Heart right ventricle (tissue), 16 donors: ENCODE results near the gene AGBL4. TPM values are rescaled to one million over a fixed set of nuclear protein-coding genes. Genes with fewer than 3 reads are reported as not detected.
A peak's percentile ranks its signal among the peaks of the same experiment; 100 is the strongest.

Experiments used
- ATAC-seq, 8 donors: fragments of 200-7000 bp; cut with Tn5 transposase; one replicate each; pipeline ENCODE4 v1.9.1; 2020; ENCODE audit warnings: mild to moderate bottlenecking in 8 of 8, moderate library complexity in 8 of 8, moderate number of reproducible peaks in 1 of 8
- DNase-seq, 2 donors: peaks; one replicate each; pipeline ENCODE4 v3.0.0-alpha.2; 2020
- H3K27ac ChIP-seq, 10 donors: fragments of 200-600 bp; sonication (generic) in 2 of 10; one replicate each; pipeline versions ENCODE4 v1.5.0 to v1.8.0; 2020 to 2022; ENCODE audit warnings: mild to moderate bottlenecking in 3 of 10
- H3K27me3 ChIP-seq, 7 donors: fragments of 200-600 bp; one replicate each; pipeline ENCODE4 v1.8.0; 2021 to 2022; ENCODE audit warnings: mild to moderate bottlenecking in 2 of 7
- H3K36me3 ChIP-seq, 9 donors: fragments of 200-600 bp; sonication (generic) in 1 of 9; one replicate each; pipeline versions ENCODE4 v1.5.0 to v1.8.0; 2020 to 2022; ENCODE audit warnings: mild to moderate bottlenecking in 2 of 9
- H3K4me1 ChIP-seq, 9 donors: fragments of 200-600 bp; sonication (generic) in 1 of 9; one replicate each; pipeline versions ENCODE4 v1.5.0 to v1.8.0; 2020 to 2022; ENCODE audit warnings: mild to moderate bottlenecking in 4 of 9
- H3K4me3 ChIP-seq, 10 donors: fragments of 200-600 bp; sonication (generic) in 2 of 10; one replicate each; pipeline versions ENCODE4 v1.5.0 to v1.8.0; 2020 to 2022; ENCODE audit warnings: mild to moderate bottlenecking in 7 of 10, moderate library complexity in 2 of 10
- H3K9me3 ChIP-seq, 11 donors: fragments of 200-600 bp in 10 of 11; sonication (generic) in 2 of 11; one replicate each; pipeline versions ENCODE4 v1.5.0 to v1.8.0; 2013 to 2022; ENCODE audit warnings: mild to moderate bottlenecking in 2 of 11, control low read depth in 1 of 11, moderate library complexity in 1 of 11
- WGBS, 2 donors: extraction: QIAGEN DNeasy Blood & Tissue Kit; methylation state at CpG; one replicate each; pipeline ENCODE4 v1.1.7; 2013; ENCODE audit warnings: inconsistent platforms in 1 of 2; 5-methylcytosine and 5-hydroxymethylcytosine counted together
- intact Hi-C, 10 donors: fragments of 100-400 bp; cut with DNase I; formaldehyde crosslinking; loops; one replicate each; pipeline versions ENCODE4 v1.11.1 to v1.14.2; 2022
- polyA plus RNA-seq, 2 donors: library from polyadenylated mRNA; stranded (reverse); fragments of 200-250 nt; gene quantifications; one replicate each; pipeline ENCODE4 v1.2.3, GENCODE V29; 2013
- total RNA-seq, 10 donors: library from RNA; stranded (reverse); fragmentation: NEBNext Ultra II Directional in 3 of 10; extraction: Animal tissue kit (Norgen Biotek cat#: 25700) in 3 of 10; gene quantifications; one replicate each; pipeline versions ENCODE4 v1.2.1 to v1.2.4, GENCODE V29; 2021 to 2023
- TF ChIP-seq, protein P1 (sequence below), 9 donors: fragments of 200-600 bp; sonication (generic) in 2 of 9; IDR thresholded peaks; one replicate each; pipeline versions ENCODE4 v1.5.0 to v1.8.0; 2021 to 2022; ENCODE audit warnings: antibody characterized with exemption in 9 of 9, mild to moderate bottlenecking in 5 of 9, moderate library complexity in 1 of 9
- donor health status: Arrhythmogenic right ventricular cardiomyopathy.
- donor health status: ischemic (EF 13 %, LVEDD 7.1; RV severe dilation, severe dysfunction).
- donor health status: healthy with polysubstance abuse.
- donor health status: DM: no; HTN: yes; CAD: no.
- donor health status: DM: no; HTN: no; CAD: no.
- donor health status: ischemic (EF 25% LVEDD 6.9; RV normal size, moderate dysfunction).
- donor health status: ischemic (EF 25% LVEDD 5.7; RV mildly dilated, moderate dysfunction).
- donor health status: healthy.
- donor health status: DM: yes; HTN: yes; CAD: no.
- donor health status: Ischemic cardiomyopathy.
- donor health status: ischemic (EF 35%, LVEDD 5.7; RV mildly dilated, moderate dysfunction).
- donor health status: nonischemic (EF 11% LVEDD 7.7; RV severe dilation, severe dysfunction).
- donor health status: DM: yes; HTN: yes; CAD: no.
- donor health status: PGD.
- donor health status: ischemic (EF 29% LVEDD 5.4; RV normal size, mild dysfunction).
- donor health status: nonischemic (EF 23%, LVEDD 6.1; RV moderate dilation, normal function).

The AGBL4 gene
- total and polyA plus RNA-seq, 12 donors: 0.04 to 0.93 (median 0.46) TPM; not detected in 2

DNA sequence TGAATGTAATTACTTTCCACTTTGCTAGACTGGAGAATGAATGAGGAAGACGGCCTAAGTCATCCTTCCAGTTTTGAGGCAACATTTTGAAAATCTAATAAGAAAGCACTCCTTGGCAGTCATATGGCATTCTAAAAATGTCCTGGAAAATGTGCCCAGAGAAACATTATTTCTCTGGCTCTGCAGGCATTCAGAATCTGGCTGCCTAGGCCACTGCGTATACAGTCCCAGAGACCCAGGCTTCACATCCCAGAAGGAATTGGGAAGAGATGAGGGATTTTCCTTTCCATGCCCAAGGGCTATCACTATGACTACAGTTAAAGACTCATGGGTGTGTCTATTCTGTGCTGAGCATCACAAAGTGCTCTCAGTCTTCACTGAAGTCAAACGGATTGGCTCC, 1339.9 kb downstream of the AGBL4 start:
- Histone ChIP-seq H3K36me3 (no peaks in the 10 kb centered on the region), H3K27ac (no peak overlapping the region), H3K4me1 (no peaks in the 10 kb centered on the region), H3K4me3 (no peak overlapping the region), H3K27me3 (peaks cover 0 to 25% (median 0%) of the 10 kb centered on the region in 7 donors), H3K9me3 (no peaks in the 10 kb centered on the region)
- intact Hi-C loops: loop anchor here in 2 of 10 donors (10.0 kb wide), 2 partner anchors 131 to 1661 kb away; no protein-coding TSS in a partner anchor
- 81 to 85% methylated on average over 3 of the region's 3 CpGs for WGBS, 2 donors
- DNase-seq: no peak
- ATAC-seq: no peak
- TF ChIP-seq, protein P1, sequence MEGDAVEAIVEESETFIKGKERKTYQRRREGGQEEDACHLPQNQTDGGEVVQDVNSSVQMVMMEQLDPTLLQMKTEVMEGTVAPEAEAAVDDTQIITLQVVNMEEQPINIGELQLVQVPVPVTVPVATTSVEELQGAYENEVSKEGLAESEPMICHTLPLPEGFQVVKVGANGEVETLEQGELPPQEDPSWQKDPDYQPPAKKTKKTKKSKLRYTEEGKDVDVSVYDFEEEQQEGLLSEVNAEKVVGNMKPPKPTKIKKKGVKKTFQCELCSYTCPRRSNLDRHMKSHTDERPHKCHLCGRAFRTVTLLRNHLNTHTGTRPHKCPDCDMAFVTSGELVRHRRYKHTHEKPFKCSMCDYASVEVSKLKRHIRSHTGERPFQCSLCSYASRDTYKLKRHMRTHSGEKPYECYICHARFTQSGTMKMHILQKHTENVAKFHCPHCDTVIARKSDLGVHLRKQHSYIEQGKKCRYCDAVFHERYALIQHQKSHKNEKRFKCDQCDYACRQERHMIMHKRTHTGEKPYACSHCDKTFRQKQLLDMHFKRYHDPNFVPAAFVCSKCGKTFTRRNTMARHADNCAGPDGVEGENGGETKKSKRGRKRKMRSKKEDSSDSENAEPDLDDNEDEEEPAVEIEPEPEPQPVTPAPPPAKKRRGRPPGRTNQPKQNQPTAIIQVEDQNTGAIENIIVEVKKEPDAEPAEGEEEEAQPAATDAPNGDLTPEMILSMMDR (IDR thresholded peaks at IDR 0.05): no peak

DNA sequence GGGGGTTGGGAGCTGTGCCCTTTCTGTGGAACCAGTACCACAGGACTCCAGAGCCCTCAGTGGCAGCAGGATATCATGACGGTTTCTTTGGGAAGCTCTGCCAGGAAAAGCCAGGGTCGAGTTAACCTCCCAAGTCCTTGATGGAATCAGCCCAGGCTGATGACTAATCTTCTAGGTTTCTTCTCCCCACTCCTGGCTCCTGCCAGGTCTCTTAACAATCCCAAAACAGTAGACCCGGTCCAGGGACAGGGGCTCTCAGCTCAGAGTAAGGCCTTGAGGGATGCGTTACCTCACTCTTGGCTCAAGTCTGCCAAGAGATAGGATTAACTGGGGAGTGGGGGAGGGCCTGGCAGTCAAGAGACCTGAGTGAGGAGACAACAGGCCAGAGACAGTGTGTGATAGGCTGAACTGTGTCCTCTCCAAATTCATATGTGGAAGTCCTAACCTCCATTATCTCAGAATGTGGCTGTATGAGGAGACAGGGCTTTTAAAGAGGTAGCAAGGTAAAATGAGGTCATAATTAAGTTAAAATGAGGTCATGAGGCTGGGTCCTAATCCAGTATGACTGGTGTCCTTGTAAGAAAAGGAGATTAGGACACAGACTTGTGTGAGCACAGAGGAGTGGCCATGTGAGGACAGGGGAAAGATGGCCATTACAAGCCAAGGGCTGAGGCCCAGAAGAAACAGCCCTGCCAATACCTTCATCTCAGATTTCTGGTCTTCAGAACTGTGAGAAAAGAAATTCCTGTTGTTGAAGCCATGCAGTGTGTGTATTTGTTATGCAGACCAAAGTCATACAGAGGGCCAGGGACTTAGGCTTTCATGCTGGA, 1342.1 kb downstream of the AGBL4 start:
- WGBS, 2 donors: 55 to 59% methylated on average over 4 of the region's 4 CpGs
- Histone ChIP-seq H3K4me1 (peaks cover 0 to 3% (median 0%) of the 10 kb centered on the region in 9 donors), H3K9me3 (no peaks in the 10 kb centered on the region), H3K27me3 (peaks cover 0 to 23% (median 5%) of the 10 kb centered on the region in 7 donors), H3K36me3 (no peaks in the 10 kb centered on the region), H3K4me3 (no peak overlapping the region), H3K27ac (no peak overlapping the region)
- intact Hi-C loops: loop anchor here in 2 of 10 donors (10.0 kb wide), 2 partner anchors 133 to 1663 kb away; no protein-coding TSS in a partner anchor
- TF ChIP-seq, protein P1 (IDR thresholded peaks at IDR 0.05): no peak
- ATAC-seq (peak in 4 of 8 donors; percentile 9 to 40 (median 24)), DNase-seq (no peak)

DNA sequence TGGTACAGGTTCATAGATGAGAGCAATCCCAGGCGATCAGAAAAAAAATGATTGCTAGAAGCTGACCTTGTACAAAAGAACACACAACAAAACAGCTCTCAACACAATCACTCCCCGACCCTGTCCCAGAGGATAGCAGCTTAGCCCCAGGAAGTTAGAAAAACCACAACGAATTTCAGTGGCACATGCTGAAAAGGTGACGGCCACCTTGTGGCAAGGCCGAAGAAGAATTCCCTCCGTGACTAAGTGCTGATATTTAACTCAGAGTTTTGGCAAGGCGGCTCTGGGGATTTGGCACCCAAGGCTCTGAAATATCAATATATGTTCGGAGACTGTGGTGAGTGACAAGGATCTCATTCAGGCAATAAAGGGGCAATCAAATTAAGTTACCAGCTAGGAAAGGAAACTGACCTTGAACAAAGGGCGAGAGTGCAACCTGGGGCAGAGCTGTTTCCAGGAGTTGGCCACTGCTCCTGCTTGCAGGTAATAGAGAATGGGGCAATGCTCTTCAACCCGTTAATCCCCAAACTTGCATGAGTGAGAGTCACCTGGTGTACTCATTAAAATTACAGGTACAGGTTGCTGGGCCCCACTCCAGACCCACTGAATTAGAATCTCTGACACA, 1343.2 kb downstream of the AGBL4 start:
- WGBS, 2 donors: 70 to 81% methylated on average over 10 of the region's 10 CpGs
- H3K9me3 ChIP-seq: no peaks in the 10 kb centered on the region
- no peak overlapping the region for H3K27ac ChIP-seq
- TF ChIP-seq, protein P1 (IDR thresholded peaks at IDR 0.05): no peak
- H3K4me1 ChIP-seq: peaks cover 0 to 3% (median 0%) of the 10 kb centered on the region in 9 donors
- H3K36me3 ChIP-seq: no peaks in the 10 kb centered on the region
- DNase-seq (no peak), ATAC-seq (no peak)
- H3K4me3 ChIP-seq: no peak overlapping the region
- H3K27me3 ChIP-seq: peaks cover 0 to 23% (median 11%) of the 10 kb centered on the region in 7 donors
- intact Hi-C loops: loop anchor here in 2 of 10 donors (10.0 kb wide), 2 partner anchors 134 to 1664 kb away; no protein-coding TSS in a partner anchor

DNA sequence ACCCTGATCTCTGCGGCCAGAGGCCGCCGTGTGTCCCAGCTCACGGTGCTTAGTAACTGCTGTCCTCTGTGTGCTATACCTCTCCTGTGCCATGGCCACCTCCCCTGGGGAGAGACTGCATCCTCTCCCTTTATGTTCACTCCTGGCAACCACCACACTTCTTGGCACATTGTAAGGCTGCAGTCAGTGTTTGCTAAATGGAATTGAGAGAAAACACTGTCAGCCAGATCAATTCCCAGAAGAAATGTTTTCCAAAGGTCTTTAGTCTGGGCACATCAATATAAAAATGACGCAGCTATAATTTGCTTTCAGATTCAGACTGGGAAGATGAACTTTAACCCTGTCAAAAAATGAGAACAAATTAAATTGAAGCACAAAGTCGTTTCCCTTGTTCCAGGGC, 1343.9 kb downstream of the AGBL4 start:
- TF ChIP-seq, protein P1 (IDR thresholded peaks at IDR 0.05): no peak
- no peak overlapping the region for H3K4me3 ChIP-seq
- H3K9me3 ChIP-seq: no peaks in the 10 kb centered on the region
- peaks cover 0 to 26% (median 16%) of the 10 kb centered on the region in 7 donors for H3K27me3 ChIP-seq
- intact Hi-C loops: loop anchor here in 6 of 10 donors (5.0 to 10.0 kb wide), 4 partner anchors 135 to 1667 kb away; no protein-coding TSS in a partner anchor
- ATAC-seq (no peak), DNase-seq (no peak)
- H3K4me1 ChIP-seq: peaks cover 0 to 3% (median 0%) of the 10 kb centered on the region in 9 donors
- no peak overlapping the region for H3K27ac ChIP-seq
- H3K36me3 ChIP-seq: no peaks in the 10 kb centered on the region
- 71 to 84% methylated on average over 6 of the region's 6 CpGs for WGBS, 2 donors
